K562 (cell line): Measurements from ENCODE around the gene ANKRD24. TPM values are rescaled to one million over a fixed set of nuclear protein-coding genes. Genes with fewer than 3 reads are reported as not detected.

Experiments
- CHD1 ChIP-seq: fragments of 200-600 bp; sonication (generic); IDR thresholded peaks from one replicate; pipeline ENCODE4 v1.6.1; 2012; ENCODE audit warnings: mild to moderate bottlenecking, moderate library complexity, low read length, inconsistent platforms
- EWSR1 ChIP-seq: fragments of 450-650 bp; IDR thresholded peaks from 2 replicates; pipeline ENCODE4 v1.6.1; 2018; ENCODE audit warnings: borderline replicate concordance, mild to moderate bottlenecking, low read depth, moderate library complexity; ENCODE audit not compliant: partially characterized antibody
- FOXM1 ChIP-seq, 2 experiments: fragments of 450-650 bp in 1 of 2; sonication (generic) in 1 of 2; formaldehyde crosslinking in 1 of 2; IDR thresholded peaks; 2 replicates each; pipeline versions ENCODE4 v1.6.1 to v1.9.0; 2017 to 2022; ENCODE audit warnings: low read depth in 2 of 2, mild to moderate bottlenecking in 2 of 2, missing genetic modification reagents in 1 of 2, moderate library complexity in 1 of 2
- HEY1 ChIP-seq: fragments of 250-450 bp; sonication (Bioruptor Pico); IDR thresholded peaks from 2 replicates; pipeline ENCODE4 v1.5.0; 2020; ENCODE audit warnings: mild to moderate bottlenecking, moderate library complexity, borderline replicate concordance
- HIVEP1 ChIP-seq: fragments of 250-450 bp; sonication (Bioruptor Pico); IDR thresholded peaks from 2 replicates; pipeline ENCODE4 v1.4.0; 2020; ENCODE audit warnings: mild to moderate bottlenecking
- HMGN3 ChIP-seq: IDR thresholded peaks from 2 replicates; pipeline ENCODE4 v1.6.1; 2011; ENCODE audit warnings: borderline replicate concordance, low read depth, mild to moderate bottlenecking, mixed read lengths, low read length; ENCODE audit not compliant: insufficient read length; ENCODE audit errors: extremely low read depth
- NCOR1 ChIP-seq: fragments of 450-650 bp; IDR thresholded peaks from 2 replicates; pipeline ENCODE4 v1.6.1; 2016; ENCODE audit warnings: mild to moderate bottlenecking, moderate library complexity
- STAT5B ChIP-seq: fragments of 250-450 bp; sonication (Bioruptor Pico); IDR thresholded peaks from 2 replicates; pipeline ENCODE4 v1.8.0; 2021; ENCODE audit warnings: mild to moderate bottlenecking, inconsistent platforms
- ZNF707 ChIP-seq: fragments of 250-450 bp; sonication (Bioruptor Pico); conservative IDR thresholded peaks from 2 replicates; pipeline ENCODE4 v1.8.0; 2022; ENCODE audit warnings: inconsistent platforms, mild to moderate bottlenecking, moderate library complexity
- polyA plus RNA-seq, 8 experiments: library from polyadenylated mRNA; depleted of rRNA in 4 of 8; stranded (reverse) in 5 of 8; unstranded in 3 of 8; fragments of >200 nt; fragmentation: Nextera tagmentation in 2 of 8; fragmentation: Illumina TruSeq in 1 of 8; extraction: Ambion mirVana in 2 of 8; extraction: Trizol in 1 of 8; gene quantifications; 2 replicates each; pipeline versions ENCODE4 v1.2.1 to v1.2.3, GENCODE V29; 2011 to 2014; ENCODE audit warnings: inconsistent platforms in 1 of 8, missing spikeins in 1 of 8
- total RNA-seq, 7 experiments: library from RNA; depleted of rRNA in 6 of 7; stranded (reverse); fragments of >200 nt in 6 of 7; fragmentation: Illumina TruSeq in 2 of 7; extraction: Trizol in 2 of 7; gene quantifications; 2 replicates each; pipeline versions ENCODE4 v1.2.1 to v1.2.3, GENCODE V29; 2011 to 2021; ENCODE audit warnings: low replicate concordance in 1 of 7
- TF ChIP-seq, protein P1 (sequence below): fragments of 200-600 bp; sonication (generic); IDR thresholded peaks from one replicate; pipeline ENCODE4 v1.6.1; 2012; ENCODE audit warnings: mild to moderate bottlenecking, low read depth, low read length, inconsistent platforms
- TF ChIP-seq, protein P2 (sequence below): sonication (generic); formaldehyde crosslinking; IDR thresholded peaks from 2 replicates; pipeline ENCODE4 v1.8.0; 2022; ENCODE audit warnings: mild to moderate bottlenecking, missing genetic modification reagents

ANKRD24 gene
- total and polyA plus RNA-seq, 9 of the 15 experiments (the other 6 are each of a cell fraction or from before 2014, with no cell fraction given) = 0.07 to 0.12 (median 0.09) TPM; not detected in 5

DNA sequence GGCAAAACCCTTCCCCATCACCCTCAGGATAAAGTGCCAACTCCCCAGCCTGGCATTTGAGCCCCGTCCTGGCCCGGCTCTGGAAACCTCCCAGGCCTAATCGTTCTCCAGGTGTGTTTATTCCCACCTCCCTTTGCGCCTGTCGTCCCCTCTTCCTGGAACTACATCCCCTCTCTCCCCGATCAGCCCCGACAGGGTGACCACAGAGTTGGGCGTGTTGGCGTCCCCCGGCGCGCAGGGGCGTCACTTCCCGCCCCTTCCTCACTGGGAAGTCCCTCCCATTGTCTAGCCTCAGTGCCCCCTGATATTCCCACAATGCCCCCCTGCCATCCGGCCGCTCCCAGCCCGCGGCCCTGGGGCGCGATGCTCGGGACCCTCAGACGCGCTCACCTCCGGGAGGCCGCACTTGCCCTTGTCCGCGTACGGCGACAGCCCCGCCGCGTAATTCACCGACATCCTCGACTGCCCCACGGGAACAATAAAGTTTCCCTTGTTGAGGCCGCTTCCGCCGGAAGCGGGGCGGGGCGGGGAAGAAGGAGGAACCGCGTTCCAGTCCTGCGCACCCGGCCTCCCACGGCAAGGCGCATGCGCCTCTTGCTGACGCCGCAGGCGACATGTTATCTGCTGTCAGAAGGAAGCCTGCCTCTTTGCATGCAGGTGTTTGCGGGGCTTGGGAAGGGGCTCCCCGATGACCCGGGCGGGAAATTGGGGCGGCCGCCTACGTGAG lies at the start of gene ANKRD24, which contains the start of gene SIRT6 (continued):
- TF ChIP-seq, protein P1, sequence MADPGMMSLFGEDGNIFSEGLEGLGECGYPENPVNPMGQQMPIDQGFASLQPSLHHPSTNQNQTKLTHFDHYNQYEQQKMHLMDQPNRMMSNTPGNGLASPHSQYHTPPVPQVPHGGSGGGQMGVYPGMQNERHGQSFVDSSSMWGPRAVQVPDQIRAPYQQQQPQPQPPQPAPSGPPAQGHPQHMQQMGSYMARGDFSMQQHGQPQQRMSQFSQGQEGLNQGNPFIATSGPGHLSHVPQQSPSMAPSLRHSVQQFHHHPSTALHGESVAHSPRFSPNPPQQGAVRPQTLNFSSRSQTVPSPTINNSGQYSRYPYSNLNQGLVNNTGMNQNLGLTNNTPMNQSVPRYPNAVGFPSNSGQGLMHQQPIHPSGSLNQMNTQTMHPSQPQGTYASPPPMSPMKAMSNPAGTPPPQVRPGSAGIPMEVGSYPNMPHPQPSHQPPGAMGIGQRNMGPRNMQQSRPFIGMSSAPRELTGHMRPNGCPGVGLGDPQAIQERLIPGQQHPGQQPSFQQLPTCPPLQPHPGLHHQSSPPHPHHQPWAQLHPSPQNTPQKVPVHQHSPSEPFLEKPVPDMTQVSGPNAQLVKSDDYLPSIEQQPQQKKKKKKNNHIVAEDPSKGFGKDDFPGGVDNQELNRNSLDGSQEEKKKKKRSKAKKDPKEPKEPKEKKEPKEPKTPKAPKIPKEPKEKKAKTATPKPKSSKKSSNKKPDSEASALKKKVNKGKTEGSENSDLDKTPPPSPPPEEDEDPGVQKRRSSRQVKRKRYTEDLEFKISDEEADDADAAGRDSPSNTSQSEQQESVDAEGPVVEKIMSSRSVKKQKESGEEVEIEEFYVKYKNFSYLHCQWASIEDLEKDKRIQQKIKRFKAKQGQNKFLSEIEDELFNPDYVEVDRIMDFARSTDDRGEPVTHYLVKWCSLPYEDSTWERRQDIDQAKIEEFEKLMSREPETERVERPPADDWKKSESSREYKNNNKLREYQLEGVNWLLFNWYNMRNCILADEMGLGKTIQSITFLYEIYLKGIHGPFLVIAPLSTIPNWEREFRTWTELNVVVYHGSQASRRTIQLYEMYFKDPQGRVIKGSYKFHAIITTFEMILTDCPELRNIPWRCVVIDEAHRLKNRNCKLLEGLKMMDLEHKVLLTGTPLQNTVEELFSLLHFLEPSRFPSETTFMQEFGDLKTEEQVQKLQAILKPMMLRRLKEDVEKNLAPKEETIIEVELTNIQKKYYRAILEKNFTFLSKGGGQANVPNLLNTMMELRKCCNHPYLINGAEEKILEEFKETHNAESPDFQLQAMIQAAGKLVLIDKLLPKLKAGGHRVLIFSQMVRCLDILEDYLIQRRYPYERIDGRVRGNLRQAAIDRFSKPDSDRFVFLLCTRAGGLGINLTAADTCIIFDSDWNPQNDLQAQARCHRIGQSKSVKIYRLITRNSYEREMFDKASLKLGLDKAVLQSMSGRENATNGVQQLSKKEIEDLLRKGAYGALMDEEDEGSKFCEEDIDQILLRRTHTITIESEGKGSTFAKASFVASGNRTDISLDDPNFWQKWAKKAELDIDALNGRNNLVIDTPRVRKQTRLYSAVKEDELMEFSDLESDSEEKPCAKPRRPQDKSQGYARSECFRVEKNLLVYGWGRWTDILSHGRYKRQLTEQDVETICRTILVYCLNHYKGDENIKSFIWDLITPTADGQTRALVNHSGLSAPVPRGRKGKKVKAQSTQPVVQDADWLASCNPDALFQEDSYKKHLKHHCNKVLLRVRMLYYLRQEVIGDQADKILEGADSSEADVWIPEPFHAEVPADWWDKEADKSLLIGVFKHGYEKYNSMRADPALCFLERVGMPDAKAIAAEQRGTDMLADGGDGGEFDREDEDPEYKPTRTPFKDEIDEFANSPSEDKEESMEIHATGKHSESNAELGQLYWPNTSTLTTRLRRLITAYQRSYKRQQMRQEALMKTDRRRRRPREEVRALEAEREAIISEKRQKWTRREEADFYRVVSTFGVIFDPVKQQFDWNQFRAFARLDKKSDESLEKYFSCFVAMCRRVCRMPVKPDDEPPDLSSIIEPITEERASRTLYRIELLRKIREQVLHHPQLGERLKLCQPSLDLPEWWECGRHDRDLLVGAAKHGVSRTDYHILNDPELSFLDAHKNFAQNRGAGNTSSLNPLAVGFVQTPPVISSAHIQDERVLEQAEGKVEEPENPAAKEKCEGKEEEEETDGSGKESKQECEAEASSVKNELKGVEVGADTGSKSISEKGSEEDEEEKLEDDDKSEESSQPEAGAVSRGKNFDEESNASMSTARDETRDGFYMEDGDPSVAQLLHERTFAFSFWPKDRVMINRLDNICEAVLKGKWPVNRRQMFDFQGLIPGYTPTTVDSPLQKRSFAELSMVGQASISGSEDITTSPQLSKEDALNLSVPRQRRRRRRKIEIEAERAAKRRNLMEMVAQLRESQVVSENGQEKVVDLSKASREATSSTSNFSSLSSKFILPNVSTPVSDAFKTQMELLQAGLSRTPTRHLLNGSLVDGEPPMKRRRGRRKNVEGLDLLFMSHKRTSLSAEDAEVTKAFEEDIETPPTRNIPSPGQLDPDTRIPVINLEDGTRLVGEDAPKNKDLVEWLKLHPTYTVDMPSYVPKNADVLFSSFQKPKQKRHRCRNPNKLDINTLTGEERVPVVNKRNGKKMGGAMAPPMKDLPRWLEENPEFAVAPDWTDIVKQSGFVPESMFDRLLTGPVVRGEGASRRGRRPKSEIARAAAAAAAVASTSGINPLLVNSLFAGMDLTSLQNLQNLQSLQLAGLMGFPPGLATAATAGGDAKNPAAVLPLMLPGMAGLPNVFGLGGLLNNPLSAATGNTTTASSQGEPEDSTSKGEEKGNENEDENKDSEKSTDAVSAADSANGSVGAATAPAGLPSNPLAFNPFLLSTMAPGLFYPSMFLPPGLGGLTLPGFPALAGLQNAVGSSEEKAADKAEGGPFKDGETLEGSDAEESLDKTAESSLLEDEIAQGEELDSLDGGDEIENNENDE = no peak
- TF ChIP-seq, protein P2, sequence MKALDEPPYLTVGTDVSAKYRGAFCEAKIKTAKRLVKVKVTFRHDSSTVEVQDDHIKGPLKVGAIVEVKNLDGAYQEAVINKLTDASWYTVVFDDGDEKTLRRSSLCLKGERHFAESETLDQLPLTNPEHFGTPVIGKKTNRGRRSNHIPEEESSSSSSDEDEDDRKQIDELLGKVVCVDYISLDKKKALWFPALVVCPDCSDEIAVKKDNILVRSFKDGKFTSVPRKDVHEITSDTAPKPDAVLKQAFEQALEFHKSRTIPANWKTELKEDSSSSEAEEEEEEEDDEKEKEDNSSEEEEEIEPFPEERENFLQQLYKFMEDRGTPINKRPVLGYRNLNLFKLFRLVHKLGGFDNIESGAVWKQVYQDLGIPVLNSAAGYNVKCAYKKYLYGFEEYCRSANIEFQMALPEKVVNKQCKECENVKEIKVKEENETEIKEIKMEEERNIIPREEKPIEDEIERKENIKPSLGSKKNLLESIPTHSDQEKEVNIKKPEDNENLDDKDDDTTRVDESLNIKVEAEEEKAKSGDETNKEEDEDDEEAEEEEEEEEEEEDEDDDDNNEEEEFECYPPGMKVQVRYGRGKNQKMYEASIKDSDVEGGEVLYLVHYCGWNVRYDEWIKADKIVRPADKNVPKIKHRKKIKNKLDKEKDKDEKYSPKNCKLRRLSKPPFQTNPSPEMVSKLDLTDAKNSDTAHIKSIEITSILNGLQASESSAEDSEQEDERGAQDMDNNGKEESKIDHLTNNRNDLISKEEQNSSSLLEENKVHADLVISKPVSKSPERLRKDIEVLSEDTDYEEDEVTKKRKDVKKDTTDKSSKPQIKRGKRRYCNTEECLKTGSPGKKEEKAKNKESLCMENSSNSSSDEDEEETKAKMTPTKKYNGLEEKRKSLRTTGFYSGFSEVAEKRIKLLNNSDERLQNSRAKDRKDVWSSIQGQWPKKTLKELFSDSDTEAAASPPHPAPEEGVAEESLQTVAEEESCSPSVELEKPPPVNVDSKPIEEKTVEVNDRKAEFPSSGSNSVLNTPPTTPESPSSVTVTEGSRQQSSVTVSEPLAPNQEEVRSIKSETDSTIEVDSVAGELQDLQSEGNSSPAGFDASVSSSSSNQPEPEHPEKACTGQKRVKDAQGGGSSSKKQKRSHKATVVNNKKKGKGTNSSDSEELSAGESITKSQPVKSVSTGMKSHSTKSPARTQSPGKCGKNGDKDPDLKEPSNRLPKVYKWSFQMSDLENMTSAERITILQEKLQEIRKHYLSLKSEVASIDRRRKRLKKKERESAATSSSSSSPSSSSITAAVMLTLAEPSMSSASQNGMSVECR = peak; percentile 71
- TF ChIP-seq HMGN3 = no peak
- no peak for TF ChIP-seq CHD1
- no peak for TF ChIP-seq FOXM1 (IDR thresholded peaks at IDR 0.05; ENCODE audit: low read depth)
- no peak for TF ChIP-seq FOXM1 (CRISPR knock-in tag; IDR thresholded peaks at IDR 0.05; ENCODE audit: low read depth)
- no peak for TF ChIP-seq HEY1
- no peak for TF ChIP-seq STAT5B
- TF ChIP-seq HIVEP1 (CRISPR knock-in tag) = no peak
- TF ChIP-seq ZNF707 (CRISPR knock-in tag) = no peak
- no peak; the same call in 1 of the 2 replicates for TF ChIP-seq NCOR1
- no peak for TF ChIP-seq EWSR1
